Activated CD4-positive, CD25-positive, alpha-beta regulatory T cell treated with anti-CD3 and anti-CD28 coated beads, Interleukin-2, amount 50 U/mL, for 24 hours (primary cell): ENCODE measurements around the gene G6PC1.

ENCODE experiments used
- ATAC-seq, 2 donors: fragments of 150-1000 bp; cut with Tn5 transposase; one replicate each; pipeline ENCODE4 v1.10.0; 2021; ENCODE audit warnings: mild to moderate bottlenecking in 1 of 2, moderate library complexity in 1 of 2

G6PC1 gene

GRCh38 chr17:42950044-42950783, 49.6 kb downstream of the G6PC1 start:
- no peak for ATAC-seq
